Muscle of leg (tissue), 11 donors: ENCODE data around the gene CNTNAP5. TPM values are rescaled to one million over a fixed set of nuclear protein-coding genes. Genes with fewer than 3 reads are reported as not detected.
A peak's percentile ranks its signal among the peaks of the same experiment; 100 is the strongest.

Experiments
- DNase-seq: peaks from one replicate; pipeline ENCODE4 v3.0.0; 2013
- H3K27ac ChIP-seq: one replicate; pipeline ENCODE4 v1.5.1; 2013; ENCODE audit warnings: mild to moderate bottlenecking, low read length, control low read depth
- H3K27me3 ChIP-seq: one replicate; pipeline ENCODE4 v1.6.1; 2013; ENCODE audit warnings: low read length; ENCODE audit not compliant: control insufficient read depth, insufficient read depth
- H3K36me3 ChIP-seq: one replicate; pipeline ENCODE4 v1.6.1; 2013; ENCODE audit warnings: low read length; ENCODE audit not compliant: control insufficient read depth, insufficient read depth
- H3K4me1 ChIP-seq: one replicate; pipeline ENCODE4 v1.6.1; 2013; ENCODE audit warnings: low read length; ENCODE audit not compliant: control insufficient read depth, insufficient read depth
- H3K4me3 ChIP-seq: one replicate; pipeline ENCODE4 v1.5.1; 2013; ENCODE audit warnings: low read length, control low read depth
- H3K9me3 ChIP-seq: replicated peaks from 2 replicates; pipeline ENCODE4 v1.6.1; 2013; ENCODE audit warnings: low read depth, low read length; ENCODE audit not compliant: control insufficient read depth
- WGBS: methylation state at CpG from one replicate; pipeline ENCODE4 v1.1.5; 2013; ENCODE audit warnings: missing lambda C conversion rate; ENCODE audit not compliant: insufficient coverage; 5-methylcytosine and 5-hydroxymethylcytosine counted together
- polyA plus RNA-seq, 8 donors: library from polyadenylated mRNA; unstranded; fragments of 120-200 nt; gene quantifications; one replicate each; pipeline versions ENCODE4 v1.2.1 to v1.2.3, GENCODE V29; 2013; ENCODE audit warnings: inconsistent platforms in 1 of 8, low replicate concordance in 1 of 8; ENCODE audit not compliant: insufficient read length in 8 of 8, insufficient read depth in 1 of 8
- total RNA-seq: library from RNA; stranded (reverse); fragments of 120-200 nt; gene quantifications from one replicate; pipeline ENCODE4 v1.2.4, GENCODE V29; 2013

CNTNAP5 gene
- total and polyA plus RNA-seq, 9 donors = 0.08 to 0.75 (median 0.16) TPM

- no peaks in the 10 kb centered on the region for H3K4me1 ChIP-seq
- 83% methylated on average over 5 of the region's 9 CpGs for WGBS
These were observed 888.8 kb downstream of the CNTNAP5 start for GRCh38 chr2:124913868-124914267.

DNA sequence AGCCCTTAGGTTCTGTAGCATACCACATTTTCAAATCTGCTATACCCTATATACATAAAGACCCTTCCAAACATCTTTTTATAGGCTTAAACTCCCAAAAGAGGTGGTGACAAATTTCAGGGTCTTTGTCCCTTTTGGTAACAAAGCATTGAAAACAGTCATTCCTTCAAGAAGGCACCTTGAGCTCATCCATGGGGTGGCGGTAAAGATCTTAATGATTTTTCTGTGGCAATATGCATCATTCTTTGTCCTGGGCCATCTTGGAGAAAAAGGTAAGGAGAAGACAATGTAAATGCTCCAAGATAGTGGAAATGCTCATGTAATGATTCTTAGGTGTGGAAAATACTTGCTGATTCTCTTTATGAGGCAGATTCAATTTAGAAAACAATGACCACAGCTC is 890.5 kb downstream of the CNTNAP5 start:
- H3K27me3 ChIP-seq = no peaks in the 10 kb centered on the region
- no peak for DNase-seq
- H3K36me3 ChIP-seq = no peaks in the 10 kb centered on the region
- H3K27ac ChIP-seq = no peak overlapping the region
- no peaks in the 10 kb centered on the region for H3K4me1 ChIP-seq
- no CpG with 5 or more reads among the region's 1 CpG for WGBS
- H3K4me3 ChIP-seq = no peak overlapping the region
- no peaks in the 10 kb centered on the region for H3K9me3 ChIP-seq

More at GRCh38 chr2:124913868-124914267, 888.8 kb downstream of the CNTNAP5 start:
- Histone ChIP-seq H3K27me3 (no peaks in the 10 kb centered on the region), H3K4me3 (no peak overlapping the region), H3K36me3 (no peaks in the 10 kb centered on the region), H3K27ac (no peak overlapping the region), H3K9me3 (no peaks in the 10 kb centered on the region)
- no peak for DNase-seq

DNA sequence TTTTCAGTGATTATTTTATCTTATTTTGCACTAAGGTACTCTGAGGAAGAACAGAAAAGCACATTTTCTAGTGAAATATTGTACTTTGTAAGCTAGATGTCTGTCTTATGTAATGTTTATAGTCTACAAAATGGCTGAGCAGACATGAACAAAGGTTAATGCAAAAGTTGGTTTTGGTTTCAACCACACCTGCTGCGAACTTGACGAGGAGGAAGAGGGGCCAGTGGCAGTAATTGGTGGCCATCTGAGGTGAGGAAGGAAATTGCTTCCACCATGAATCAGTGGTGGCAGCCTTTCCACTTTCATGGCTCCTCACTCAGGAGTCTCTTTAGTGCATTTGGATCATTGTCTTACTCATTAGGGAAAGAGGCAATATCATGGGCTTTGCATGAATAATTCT is 894.2 kb downstream of the CNTNAP5 start:
- no peak overlapping the region for H3K4me3 ChIP-seq
- H3K36me3 ChIP-seq = no peaks in the 10 kb centered on the region
- H3K27me3 ChIP-seq = no peaks in the 10 kb centered on the region
- WGBS = 71% methylated on average over 2 of the region's 2 CpGs
- no peak for DNase-seq
- no peaks in the 10 kb centered on the region for H3K9me3 ChIP-seq
- no peak overlapping the region for H3K27ac ChIP-seq
- H3K4me1 ChIP-seq = no peaks in the 10 kb centered on the region

GRCh38 chr2:124920448-124920847 is 895.4 kb downstream of the CNTNAP5 start:
- H3K4me3 ChIP-seq = no peak overlapping the region
- no CpG with 5 or more reads among the region's 1 CpG for WGBS

DNA sequence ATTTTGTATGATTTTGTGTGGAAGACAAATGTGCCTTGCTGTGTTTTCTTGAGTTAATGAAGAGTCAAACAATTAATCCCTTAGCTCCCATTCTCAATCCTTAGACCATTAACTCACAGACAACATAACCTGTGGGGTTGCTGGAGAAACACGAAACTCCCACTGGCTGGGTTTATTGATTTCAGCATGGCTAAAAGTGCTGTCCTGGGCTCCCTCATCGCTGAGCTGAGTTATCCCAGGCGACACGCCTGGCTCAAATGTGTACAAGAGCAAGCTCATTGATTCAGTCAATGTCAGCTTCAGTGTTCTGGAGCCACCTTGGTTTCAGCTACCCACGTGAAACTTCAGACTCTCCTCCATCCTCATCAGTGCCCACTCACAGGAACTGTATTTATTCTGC is 896.1 kb downstream of the CNTNAP5 start:
- H3K27ac ChIP-seq = no peak overlapping the region
- no peaks in the 10 kb centered on the region for H3K4me1 ChIP-seq
- no peaks in the 10 kb centered on the region for H3K27me3 ChIP-seq
- H3K4me3 ChIP-seq = no peak overlapping the region
- 61% methylated on average over 5 of the region's 5 CpGs for WGBS
- DNase-seq = no peak
- no peaks in the 10 kb centered on the region for H3K9me3 ChIP-seq
- H3K36me3 ChIP-seq = no peaks in the 10 kb centered on the region

More at GRCh38 chr2:124920448-124920847, 895.4 kb downstream of the CNTNAP5 start:
- H3K36me3 ChIP-seq = no peaks in the 10 kb centered on the region
- no peaks in the 10 kb centered on the region for H3K4me1 ChIP-seq
- no peaks in the 10 kb centered on the region for H3K27me3 ChIP-seq
- H3K9me3 ChIP-seq = no peaks in the 10 kb centered on the region
- DNase-seq = no peak
- H3K27ac ChIP-seq = no peak overlapping the region

GRCh38 chr2:124923097-124923496 is 898.0 kb downstream of the CNTNAP5 start:
- no peaks in the 10 kb centered on the region for H3K27me3 ChIP-seq
- H3K4me1 ChIP-seq = no peaks in the 10 kb centered on the region
- no CpG with 5 or more reads among the region's 3 CpGs for WGBS
- DNase-seq = no peak
- no peaks in the 10 kb centered on the region for H3K9me3 ChIP-seq
- H3K27ac ChIP-seq = no peak overlapping the region
- no peaks in the 10 kb centered on the region for H3K36me3 ChIP-seq
- H3K4me3 ChIP-seq = no peak overlapping the region

DNA sequence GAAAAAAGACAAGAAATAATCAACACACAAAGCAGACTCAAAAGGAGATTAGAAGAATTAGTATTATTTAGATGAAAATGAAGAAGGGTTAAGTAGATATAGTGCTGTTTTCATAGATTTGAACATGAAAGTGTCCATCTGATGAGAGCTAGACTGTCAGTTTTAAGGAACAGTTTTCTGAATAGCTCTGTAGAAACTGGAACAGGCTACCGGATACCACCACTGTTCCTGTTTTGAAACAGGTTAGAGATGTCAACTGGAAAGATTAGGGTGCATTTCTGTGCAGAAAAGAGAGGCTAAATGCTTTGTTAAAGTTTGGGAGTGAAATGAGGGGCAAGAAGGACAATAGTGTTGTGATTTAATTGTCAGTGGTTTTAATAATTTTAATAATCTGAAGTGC is 908.8 kb downstream of the CNTNAP5 start:
- Histone ChIP-seq H3K4me3 (no peak overlapping the region), H3K9me3 (no peaks in the 10 kb centered on the region), H3K4me1 (no peaks in the 10 kb centered on the region), H3K27me3 (no peaks in the 10 kb centered on the region), H3K36me3 (no peaks in the 10 kb centered on the region), H3K27ac (no peak overlapping the region)
- DNase-seq = no peak
- WGBS = 81% methylated on average over 1 of the region's 1 CpG

DNA sequence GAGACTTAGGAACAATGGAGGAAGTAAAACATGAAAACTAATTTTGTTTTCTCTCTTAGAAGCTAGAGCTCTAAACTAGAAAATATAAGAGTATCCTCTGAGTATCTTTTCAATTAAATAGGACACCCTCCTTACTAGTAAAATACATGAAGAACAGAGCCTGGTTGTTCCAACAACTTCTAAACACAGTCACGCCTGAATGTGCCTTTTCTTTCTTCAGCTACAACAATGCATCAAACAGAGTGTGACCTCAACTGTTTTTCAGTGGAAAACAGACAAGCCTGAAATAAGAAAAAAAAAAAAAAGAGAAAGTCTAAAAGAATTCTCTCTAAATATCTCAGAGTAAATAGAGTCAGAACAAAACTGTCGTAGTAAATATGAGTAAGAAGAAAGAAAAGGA is 928.8 kb downstream of the CNTNAP5 start:
- no peaks in the 10 kb centered on the region for H3K36me3 ChIP-seq
- no peaks in the 10 kb centered on the region for H3K9me3 ChIP-seq
- WGBS = no CpG with 5 or more reads among the region's 2 CpGs
- H3K4me3 ChIP-seq = no peak overlapping the region
- no peaks in the 10 kb centered on the region for H3K4me1 ChIP-seq
- no peak for DNase-seq
- H3K27me3 ChIP-seq = no peaks in the 10 kb centered on the region
- H3K27ac ChIP-seq = no peak overlapping the region

DNA sequence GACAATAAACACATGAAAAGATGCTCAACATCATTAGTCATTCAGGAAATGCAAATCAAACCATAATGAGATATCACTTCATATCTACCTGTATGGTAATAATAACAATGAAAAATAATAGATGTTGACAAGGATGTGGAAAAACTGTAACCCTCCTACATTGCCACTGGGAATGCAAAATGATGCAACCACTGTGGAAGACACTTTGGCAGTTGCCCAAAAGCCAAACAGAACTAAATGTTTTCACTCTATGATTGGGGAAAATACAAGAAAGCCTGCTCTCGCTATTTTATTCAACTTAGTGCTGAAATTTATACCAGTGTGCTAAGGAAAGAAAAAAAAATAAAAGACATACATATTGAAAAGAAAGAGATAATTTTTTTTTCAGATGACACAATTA is 934.5 kb downstream of the CNTNAP5 start:
- WGBS = no CpG with 5 or more reads among the region's 1 CpG
- H3K27ac ChIP-seq = no peak overlapping the region
- H3K4me1 ChIP-seq = no peaks in the 10 kb centered on the region
- no peaks in the 10 kb centered on the region for H3K9me3 ChIP-seq
- no peak overlapping the region for H3K4me3 ChIP-seq
- no peaks in the 10 kb centered on the region for H3K36me3 ChIP-seq
- DNase-seq = peak; percentile 34
- H3K27me3 ChIP-seq = no peaks in the 10 kb centered on the region

DNA sequence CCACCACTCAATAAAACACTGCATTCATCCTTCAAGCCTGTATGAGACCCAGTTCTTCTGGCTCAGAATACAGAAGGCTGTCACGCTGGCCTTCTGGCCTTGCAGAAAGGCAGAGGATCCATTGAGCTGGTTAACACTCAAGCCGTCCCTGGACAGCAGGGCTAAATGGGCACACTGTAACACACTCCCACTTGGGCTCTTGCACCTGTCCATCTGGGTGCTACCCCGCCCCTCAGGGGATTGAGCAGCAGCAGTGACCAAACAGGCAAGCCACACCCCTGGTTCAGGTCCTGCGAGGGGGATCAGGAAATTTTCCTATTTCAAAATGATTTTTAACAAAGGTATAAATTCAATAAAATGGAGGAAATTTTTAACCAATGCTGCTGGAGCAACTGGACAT is 936.0 kb downstream of the CNTNAP5 start:
- H3K36me3 ChIP-seq = no peaks in the 10 kb centered on the region
- no peak overlapping the region for H3K27ac ChIP-seq
- no peak for DNase-seq
- H3K9me3 ChIP-seq = no peaks in the 10 kb centered on the region
- 91% methylated on average over 2 of the region's 4 CpGs for WGBS
- no peaks in the 10 kb centered on the region for H3K4me1 ChIP-seq
- no peak overlapping the region for H3K4me3 ChIP-seq
- H3K27me3 ChIP-seq = no peaks in the 10 kb centered on the region
